ENCODE data around the gene AMIGO1. TPM values are rescaled to one million over a fixed set of nuclear protein-coding genes. Genes with fewer than 3 reads are reported as not detected.

Gene AMIGO1
- total and polyA plus RNA-seq, 2 of the 8 experiments (the other 6 are each of a cell fraction or from before 2014, with no cell fraction given): 1.5 to 2.7 TPM

GRCh38 chr1:109478806-109479205 is 30.7 kb downstream of the AMIGO1 start (continued):
- TF ChIP-seq SIN3A (conservative IDR thresholded peaks at IDR 0.05 in 1 of 2, IDR thresholded peaks at IDR 0.05 in 1 of 2; ENCODE audit: low read depth in 1 of 2, low read length in 2 of 2): peak; percentile 94 to 96
